ENCODE results near the gene PHLPP1.

PHLPP1 gene

GRCh38 chr18:62979900-62980299 is 264.6 kb downstream of the PHLPP1 start:
- ATAC-seq (no peak), DNase-seq (no peak)

DNA sequence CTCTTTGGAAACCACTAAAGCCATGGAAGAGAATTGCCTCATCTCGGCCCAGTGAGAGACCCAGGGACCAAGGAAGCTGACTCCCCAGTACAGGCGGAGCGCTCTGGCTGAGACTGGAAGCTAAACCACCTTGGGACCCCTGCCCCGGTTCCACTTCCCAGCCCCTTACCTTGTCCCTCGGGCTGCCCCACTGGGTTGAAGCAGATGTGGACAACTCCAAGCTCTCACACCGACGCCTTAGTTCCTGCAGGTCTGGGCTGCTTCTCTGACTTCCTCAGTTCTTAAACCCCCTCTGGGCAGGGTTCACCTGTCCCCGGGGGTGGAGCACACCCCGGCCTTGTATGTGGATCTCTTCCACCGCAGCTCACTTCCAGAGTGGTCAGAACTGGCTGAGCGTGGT is 266.2 kb downstream of the PHLPP1 start:
- ATAC-seq = no peak

GRCh38 chr18:62982600-62983251 is 267.4 kb downstream of the PHLPP1 start:
- DNase-seq (peak; percentile 64), ATAC-seq (no peak)

More for the DNA sequence above, 266.2 kb downstream of the PHLPP1 start:
- DNase-seq = no peak

DNA sequence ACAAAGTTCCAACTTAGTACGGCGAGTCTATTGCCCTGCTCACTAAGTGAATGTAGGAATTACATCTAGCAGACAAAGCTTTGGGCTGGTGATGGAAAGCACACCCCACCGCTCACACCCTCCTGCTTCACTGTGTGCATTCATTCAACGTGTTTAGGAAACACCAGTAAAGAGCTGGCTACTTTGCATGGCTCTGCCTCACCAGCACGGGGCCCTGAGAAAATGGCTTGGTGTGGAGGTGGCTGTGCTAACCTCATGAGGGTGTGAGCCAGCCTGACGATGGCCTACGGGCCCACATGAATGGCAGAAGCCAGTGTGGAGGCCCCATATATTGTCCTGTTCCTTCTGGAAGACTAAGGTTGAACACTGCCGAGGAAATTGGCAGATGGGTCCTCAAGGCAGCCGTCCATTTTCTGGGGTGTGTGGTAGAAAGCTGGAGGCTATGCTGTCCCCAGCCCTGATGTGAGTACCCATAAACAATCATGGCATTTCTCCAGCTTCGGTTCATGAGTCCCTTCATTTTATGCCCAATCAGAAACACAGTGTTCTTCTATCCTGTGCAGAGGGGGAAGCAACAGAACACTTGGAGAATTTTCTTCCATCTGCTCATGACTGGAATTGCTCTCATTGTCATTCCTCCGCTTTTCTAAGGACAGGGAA is 269.4 kb downstream of the PHLPP1 start:
- DNase-seq (no peak), ATAC-seq (no peak)

- DNase-seq (no peak), ATAC-seq (no peak)
Observed at GRCh38 chr18:62986490-62986889, 271.1 kb downstream of the PHLPP1 start.

DNA sequence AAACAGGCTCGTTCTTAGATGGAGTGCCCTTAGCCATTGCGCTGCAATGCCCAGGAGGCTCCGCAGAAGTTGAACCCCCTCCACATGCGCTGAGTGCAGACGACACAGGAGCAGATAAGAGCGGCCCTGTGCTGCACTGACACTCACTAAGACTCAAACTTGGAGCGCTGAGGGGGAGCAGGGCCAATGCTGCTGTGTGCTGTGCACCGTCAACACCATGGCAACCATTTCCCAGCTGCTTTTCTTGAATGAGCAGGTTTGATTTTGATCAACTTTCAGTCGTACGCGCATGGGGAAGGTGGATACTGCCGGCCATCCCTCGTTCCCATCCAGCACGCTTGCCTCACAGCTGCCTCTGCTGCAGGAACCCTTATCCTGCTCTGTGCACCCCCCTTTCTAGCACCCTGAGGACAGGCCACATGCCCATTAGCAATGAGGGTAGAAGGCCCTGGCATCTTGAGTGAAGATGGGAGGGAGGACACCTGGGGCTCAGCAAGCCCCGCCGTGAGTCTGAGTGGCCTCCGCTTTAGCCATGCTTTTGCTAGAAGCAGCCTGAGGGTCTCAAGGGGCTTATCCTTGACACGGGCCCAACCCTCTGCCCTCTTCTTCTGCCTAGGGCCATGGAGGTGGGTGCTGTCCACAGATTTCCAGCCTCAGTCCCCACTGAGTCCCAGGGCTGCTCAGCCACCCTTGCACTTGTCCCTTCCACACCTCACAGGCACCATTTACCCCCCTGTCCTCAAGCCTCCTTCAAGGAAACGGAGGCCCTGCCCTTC is 271.9 kb downstream of the PHLPP1 start:
- DNase-seq (no peak), ATAC-seq (peak; percentile 10)

GRCh38 chr18:62987859-62988258 is 272.5 kb downstream of the PHLPP1 start:
- ATAC-seq = no peak
- no peak for DNase-seq

DNA sequence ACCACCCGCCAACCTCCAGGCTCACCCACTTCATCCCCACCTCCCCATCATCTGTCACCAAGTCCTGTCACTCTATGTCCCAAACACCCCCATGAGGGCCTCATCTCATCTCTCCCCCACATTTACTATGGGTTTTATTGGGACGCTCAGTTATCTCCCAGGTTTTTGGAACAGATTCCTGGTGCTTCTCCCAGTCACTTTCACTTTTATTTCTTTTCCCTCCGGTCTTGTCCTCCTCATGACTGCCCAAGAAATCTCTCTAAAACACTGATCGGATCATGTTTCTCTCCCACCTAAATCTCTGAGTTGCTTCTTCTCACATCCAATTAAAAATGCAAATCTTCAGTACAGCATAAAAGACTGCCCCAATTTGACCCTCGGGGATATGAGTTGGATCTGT is 273.1 kb downstream of the PHLPP1 start:
- ATAC-seq = no peak
- DNase-seq = no peak

- DNase-seq = no peak
- ATAC-seq = no peak
Observed at GRCh38 chr18:62989195-62989594, 273.9 kb downstream of the PHLPP1 start.

DNA sequence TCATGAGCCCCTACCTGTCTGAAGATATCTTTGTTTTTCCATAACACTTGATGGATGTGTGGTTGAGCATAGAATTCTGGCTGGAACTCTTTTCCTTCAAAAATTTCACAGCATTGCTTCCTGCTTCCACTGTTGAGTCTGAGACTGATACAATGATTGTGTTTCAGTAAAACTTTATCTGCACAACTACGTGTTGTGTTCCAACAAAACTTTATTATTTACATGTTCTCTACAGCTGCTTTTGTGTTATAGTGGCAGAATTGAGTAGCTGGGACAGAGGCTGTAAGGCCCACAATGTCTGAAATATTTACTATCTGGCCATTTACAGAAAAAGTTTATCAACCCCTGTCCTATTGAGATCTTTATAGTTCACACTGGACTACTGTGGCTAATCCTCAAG is 275.3 kb downstream of the PHLPP1 start:
- ATAC-seq = no peak
- no peak for DNase-seq

- ATAC-seq = no peak
Observed at GRCh38 chr18:62991389-62991788, 276.0 kb downstream of the PHLPP1 start.

DNA sequence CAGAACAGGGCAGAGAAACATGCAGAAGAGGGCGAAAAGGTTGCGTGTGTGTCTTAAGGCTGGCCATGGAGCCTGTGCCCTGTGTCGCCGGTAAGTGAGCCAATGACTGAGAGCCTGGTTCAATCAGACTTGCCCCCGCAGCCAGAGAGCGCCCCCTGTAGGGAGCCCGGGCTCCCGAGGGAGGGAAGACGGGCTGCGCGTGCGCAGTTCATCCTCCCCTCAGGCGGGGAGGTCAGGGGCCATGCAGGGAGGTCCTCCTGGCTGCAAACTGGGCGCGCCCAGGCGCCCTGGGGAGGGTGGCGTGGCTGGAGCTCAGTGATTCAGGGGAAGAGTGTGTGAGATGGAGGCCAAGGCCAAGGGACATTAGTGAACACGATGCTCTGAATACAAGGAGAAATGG is 276.6 kb downstream of the PHLPP1 start:
- DNase-seq (peak; percentile 13), ATAC-seq (no peak)

More at GRCh38 chr18:62991389-62991788, 276.0 kb downstream of the PHLPP1 start:
- no peak for DNase-seq

- no peak for ATAC-seq
- no peak for DNase-seq
Observed at GRCh38 chr18:62992877-62993365, 277.6 kb downstream of the PHLPP1 start.

DNA sequence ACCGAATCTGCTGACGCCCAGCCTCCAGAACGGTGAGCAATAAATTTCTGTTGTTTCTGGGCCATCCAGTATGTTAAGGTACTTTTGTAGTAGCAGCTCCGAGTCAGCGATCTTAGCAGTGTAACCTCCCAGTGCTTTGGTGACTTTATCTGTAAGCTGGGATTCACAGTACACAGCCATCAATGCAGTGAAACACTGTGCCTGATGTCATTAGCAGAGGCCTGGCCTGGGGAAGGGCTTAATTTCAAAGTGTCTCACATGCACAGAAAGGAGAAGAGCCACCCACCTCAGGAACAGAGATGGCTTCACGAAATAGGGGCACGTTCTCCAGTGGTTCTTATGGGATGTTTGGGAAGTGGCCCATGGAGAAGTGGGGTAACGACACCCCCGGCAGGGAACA is 281.2 kb downstream of the PHLPP1 start:
- DNase-seq = no peak

GRCh38 chr18:62997076-62997475 is 281.7 kb downstream of the PHLPP1 start:
- no peak for DNase-seq
- ATAC-seq = no peak

More for the DNA sequence above, 281.2 kb downstream of the PHLPP1 start:
- no peak for ATAC-seq

- ATAC-seq (no peak), DNase-seq (no peak)
Observed at GRCh38 chr18:62998443-62998842, 283.1 kb downstream of the PHLPP1 start.

- DNase-seq = no peak
- no peak for ATAC-seq
Observed at GRCh38 chr18:62999392-62999791, 284.1 kb downstream of the PHLPP1 start.

GRCh38 chr18:62999921-63000320 is 284.6 kb downstream of the PHLPP1 start:
- DNase-seq (no peak), ATAC-seq (no peak)

GRCh38 chr18:63000839-63001238 is 285.5 kb downstream of the PHLPP1 start:
- DNase-seq (no peak), ATAC-seq (no peak)

GRCh38 chr18:63001861-63002260 is 286.5 kb downstream of the PHLPP1 start:
- DNase-seq (no peak), ATAC-seq (no peak)

DNA sequence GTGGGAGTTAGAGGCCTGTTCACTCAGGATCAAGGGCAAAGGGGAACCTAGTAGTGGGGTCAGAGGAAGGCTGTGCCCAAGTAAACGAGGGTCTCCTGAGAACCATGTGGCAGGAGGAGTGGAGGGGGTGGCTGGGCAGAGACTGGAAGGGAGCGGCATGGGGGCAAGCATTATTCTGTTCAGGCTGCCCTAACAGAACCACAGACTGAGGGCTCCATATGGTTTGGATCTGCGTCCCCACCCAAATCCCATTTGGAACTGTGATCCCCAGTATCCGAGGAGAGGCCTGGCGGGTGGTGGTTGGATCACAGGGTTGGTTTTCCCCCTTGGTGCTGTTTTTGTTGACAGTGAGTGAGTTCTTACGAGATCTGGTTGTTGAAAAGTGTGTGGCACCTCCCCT is 287.0 kb downstream of the PHLPP1 start:
- ATAC-seq = no peak
- DNase-seq = no peak

- DNase-seq = no peak
- ATAC-seq = no peak
Observed at GRCh38 chr18:63002803-63003445, 287.6 kb downstream of the PHLPP1 start.

- ATAC-seq = no peak
Observed at GRCh38 chr18:63003899-63004298, 288.6 kb downstream of the PHLPP1 start.

More at GRCh38 chr18:63003899-63004298, 288.6 kb downstream of the PHLPP1 start:
- no peak for DNase-seq
